Gastrocnemius medialis (tissue), 4 donors: ENCODE data around the gene CTAG1B. TPM values are rescaled to one million over a fixed set of nuclear protein-coding genes. Genes with fewer than 3 reads are reported as not detected.
"Not testable (repeated sequence)": the region's sequence is repeated elsewhere in the genome, so short reads cannot be mapped to it uniquely, and the experiment has no call there.

Experiments used
- ATAC-seq, 2 donors: fragments of 150-250 bp; one replicate each; pipeline ENCODE4 v1.9.1; 2016
- DNase-seq, 2 donors: peaks; one replicate each; pipeline ENCODE4 v3.0.0-alpha.2; 2019
- H3K27ac ChIP-seq, 4 donors: fragments of 200-600 bp; sonication (generic); 1 replicate in 1 of 4; 2 replicates in 3 of 4; pipeline ENCODE4 v1.5.1; 2016 to 2018; ENCODE audit warnings: mild to moderate bottlenecking in 2 of 4, moderate library complexity in 1 of 4
- H3K27me3 ChIP-seq, 3 donors: fragments of 200-600 bp; sonication (generic) in 2 of 3; 1 replicate in 1 of 3; 2 replicates in 2 of 3; pipeline versions ENCODE4 v1.5.1 to v1.6.0; 2016 to 2019; ENCODE audit warnings: mild to moderate bottlenecking in 1 of 3, moderate library complexity in 1 of 3
- H3K36me3 ChIP-seq, 2 donors: fragments of 200-600 bp; sonication (generic) in 1 of 2; one replicate each; pipeline ENCODE4 v1.5.1; 2017 to 2018
- H3K4me1 ChIP-seq, 2 donors: fragments of 200-600 bp; sonication (generic) in 1 of 2; one replicate each; pipeline ENCODE4 v1.5.1; 2016 to 2017; ENCODE audit warnings: mild to moderate bottlenecking in 2 of 2
- H3K4me3 ChIP-seq, 4 donors: fragments of 200-600 bp; sonication (generic) in 3 of 4; 1 replicate in 1 of 4; 2 replicates in 3 of 4; pipeline ENCODE4 v1.5.1; 2016 to 2019; ENCODE audit warnings: mild to moderate bottlenecking in 2 of 4
- H3K9me3 ChIP-seq, 3 donors: fragments of 200-600 bp; sonication (generic) in 2 of 3; 1 replicate in 1 of 3; 2 replicates in 2 of 3; pipeline ENCODE4 v1.5.1; 2016 to 2019
- POLR2A ChIP-seq, 2 donors: fragments of 450-650 bp; IDR thresholded peaks; one replicate each; pipeline ENCODE4 v1.6.1; 2017; ENCODE audit warnings: antibody characterized with exemption in 2 of 2, mild to moderate bottlenecking in 2 of 2, moderate library complexity in 2 of 2
- in situ Hi-C, 4 donors: fragments of 200-750 bp; cut with MboI; loops; one replicate each; pipeline versions ENCODE4 v1.15.0 to v1.8.0; 2017; ENCODE audit warnings: low sequenced_read_pairs in 4 of 4
- intact Hi-C: fragments of 100-400 bp; cut with DNase I; formaldehyde crosslinking; loops from one replicate; pipeline ENCODE4 v1.15.1; 2023; ENCODE audit warnings: low total_unique reads
- total RNA-seq, 4 donors: library from RNA; depleted of rRNA; stranded (reverse); fragments of >200 nt; gene quantifications; one replicate each; pipeline versions ENCODE4 v1.1.0 to v1.2.3, GENCODE V29; 2016
- TF ChIP-seq, protein P1 (sequence below), 5 experiments: fragments of 450-650 bp in 3 of 5; fragments of 200-600 bp in 2 of 5; sonication (generic) in 2 of 5; IDR thresholded peaks in 4 of 5; conservative IDR thresholded peaks in 1 of 5; 1 replicate in 4 of 5; 2 replicates in 1 of 5; pipeline ENCODE4 v1.5.1; 2016 to 2019; ENCODE audit warnings: antibody characterized with exemption in 5 of 5, mild to moderate bottlenecking in 3 of 5, moderate library complexity in 3 of 5

CTAG1B gene
- not detected for total RNA-seq

DNA sequence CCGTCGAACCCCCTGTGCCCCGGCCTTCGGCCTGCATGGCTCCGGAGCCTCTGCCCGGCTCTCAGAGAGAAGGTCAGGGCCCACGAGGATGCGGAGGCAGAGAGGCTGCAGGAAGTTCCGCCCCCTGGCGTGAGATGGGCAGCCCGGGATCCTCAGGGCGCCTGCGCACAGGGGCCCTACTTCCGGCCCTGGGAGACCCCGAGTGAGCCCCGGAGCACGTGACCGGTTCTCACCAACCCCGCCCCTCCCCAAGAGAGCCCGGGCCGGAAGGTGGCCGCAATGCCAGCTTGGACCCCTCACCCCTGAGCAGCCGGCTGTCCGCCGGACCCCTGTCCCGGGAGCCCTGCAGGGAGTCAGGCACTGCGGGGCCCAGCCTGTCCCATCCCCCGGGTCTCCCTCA, at the start of gene CTAG1B:
Gene CTAG1B (minus strand): TSS at position 101 of the 400 bp plus-strand sequence. CDS start 64 bp downstream, at position 37.
- H3K4me1 ChIP-seq, H3K9me3 ChIP-seq, H3K36me3 ChIP-seq, H3K27me3 ChIP-seq, H3K4me3 ChIP-seq, ATAC-seq, in situ Hi-C loops, DNase-seq, intact Hi-C loops, H3K27ac ChIP-seq: not testable (repeated sequence)

DNA sequence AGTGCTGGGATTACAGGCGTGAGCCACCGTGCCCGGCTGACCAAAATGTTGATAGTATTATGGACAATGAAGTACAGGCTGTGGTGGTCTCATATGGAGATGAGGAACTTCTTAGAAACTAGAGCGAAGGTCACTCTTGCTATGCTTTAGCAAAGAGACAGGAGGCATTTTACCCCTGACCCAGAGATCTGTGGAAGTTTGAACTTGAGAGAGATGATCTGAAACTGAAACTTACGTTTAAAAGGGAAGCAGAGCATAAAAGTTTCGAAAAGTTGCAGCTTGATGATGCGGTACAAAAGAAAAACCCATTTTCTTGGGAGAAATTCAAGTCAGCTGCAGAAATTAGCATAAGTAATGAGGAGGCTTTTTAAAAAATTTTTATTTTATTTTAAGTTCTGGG, 42.8 kb upstream of the CTAG1B start:
- no peak for DNase-seq
- no peaks in the 10 kb centered on the region for H3K27me3 ChIP-seq
- no peak for ATAC-seq
- H3K36me3 ChIP-seq = no peaks in the 10 kb centered on the region
- no peaks in the 10 kb centered on the region for H3K4me1 ChIP-seq
- no peak overlapping the region for H3K27ac ChIP-seq
- H3K4me3 ChIP-seq = no peak overlapping the region
- H3K9me3 ChIP-seq = peaks cover 0 to 5% (median 0%) of the 10 kb centered on the region in 3 donors
- in situ Hi-C loops (no loop called here), intact Hi-C loops (no loop called here)
- TF ChIP-seq, protein P1, sequence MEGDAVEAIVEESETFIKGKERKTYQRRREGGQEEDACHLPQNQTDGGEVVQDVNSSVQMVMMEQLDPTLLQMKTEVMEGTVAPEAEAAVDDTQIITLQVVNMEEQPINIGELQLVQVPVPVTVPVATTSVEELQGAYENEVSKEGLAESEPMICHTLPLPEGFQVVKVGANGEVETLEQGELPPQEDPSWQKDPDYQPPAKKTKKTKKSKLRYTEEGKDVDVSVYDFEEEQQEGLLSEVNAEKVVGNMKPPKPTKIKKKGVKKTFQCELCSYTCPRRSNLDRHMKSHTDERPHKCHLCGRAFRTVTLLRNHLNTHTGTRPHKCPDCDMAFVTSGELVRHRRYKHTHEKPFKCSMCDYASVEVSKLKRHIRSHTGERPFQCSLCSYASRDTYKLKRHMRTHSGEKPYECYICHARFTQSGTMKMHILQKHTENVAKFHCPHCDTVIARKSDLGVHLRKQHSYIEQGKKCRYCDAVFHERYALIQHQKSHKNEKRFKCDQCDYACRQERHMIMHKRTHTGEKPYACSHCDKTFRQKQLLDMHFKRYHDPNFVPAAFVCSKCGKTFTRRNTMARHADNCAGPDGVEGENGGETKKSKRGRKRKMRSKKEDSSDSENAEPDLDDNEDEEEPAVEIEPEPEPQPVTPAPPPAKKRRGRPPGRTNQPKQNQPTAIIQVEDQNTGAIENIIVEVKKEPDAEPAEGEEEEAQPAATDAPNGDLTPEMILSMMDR (IDR thresholded peaks at IDR 0.05 in 4 of 5, conservative IDR thresholded peaks at IDR 0.05 in 1 of 5) = no peak
- TF ChIP-seq POLR2A (IDR thresholded peaks at IDR 0.05) = no peak

DNA sequence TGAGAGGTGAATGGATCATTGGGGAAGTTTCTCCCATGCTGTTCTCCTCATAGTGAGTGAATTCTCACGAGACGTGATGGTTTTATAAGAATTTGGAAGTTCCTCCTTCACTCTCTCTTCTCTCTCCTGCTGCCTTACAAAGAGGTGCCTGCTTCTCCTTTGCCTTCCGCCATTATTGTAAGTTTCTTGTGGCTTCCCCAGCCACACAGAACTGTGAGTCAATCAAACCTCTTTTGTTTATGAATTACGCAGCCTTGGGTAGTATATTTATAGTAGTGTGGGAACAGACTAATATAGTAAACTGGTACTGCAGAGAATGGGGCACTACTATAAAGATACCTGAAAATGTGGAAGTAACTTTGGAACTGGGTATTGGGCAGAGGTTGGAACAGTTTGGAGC, 42.1 kb upstream of the CTAG1B start:
- in situ Hi-C loops = no loop called here
- H3K4me1 ChIP-seq = no peaks in the 10 kb centered on the region
- H3K9me3 ChIP-seq = peaks cover 0 to 5% (median 0%) of the 10 kb centered on the region in 3 donors
- no peak overlapping the region for H3K4me3 ChIP-seq
- no peak for TF ChIP-seq POLR2A (IDR thresholded peaks at IDR 0.05)
- TF ChIP-seq, protein P1 (IDR thresholded peaks at IDR 0.05 in 4 of 5, conservative IDR thresholded peaks at IDR 0.05 in 1 of 5) = no peak
- ATAC-seq = no peak
- no peaks in the 10 kb centered on the region for H3K36me3 ChIP-seq
- no peak overlapping the region for H3K27ac ChIP-seq
- no peak for DNase-seq
- no peaks in the 10 kb centered on the region for H3K27me3 ChIP-seq
- intact Hi-C loops = no loop called here

DNA sequence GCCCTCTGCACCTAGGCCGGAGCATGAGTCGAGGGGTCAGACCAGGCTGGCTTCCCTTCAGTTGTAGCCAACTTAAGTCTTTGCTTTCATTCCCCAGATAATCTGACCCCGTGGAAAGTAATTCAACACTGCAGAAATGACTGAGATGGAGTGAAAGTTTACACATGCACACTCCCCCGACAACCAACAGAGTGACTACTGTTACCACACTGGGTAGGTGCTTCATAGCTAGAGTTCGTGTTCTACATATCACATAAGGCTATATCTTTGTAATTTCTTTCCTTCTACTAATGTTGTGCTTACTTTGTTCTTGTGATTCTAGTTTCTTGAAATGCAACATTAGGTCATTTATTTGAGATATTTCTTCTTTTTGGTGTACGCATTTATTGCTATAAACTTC, 41.5 kb upstream of the CTAG1B start:
- Histone ChIP-seq H3K4me1 (no peaks in the 10 kb centered on the region), H3K27ac (no peak overlapping the region), H3K27me3 (no peaks in the 10 kb centered on the region), H3K36me3 (no peaks in the 10 kb centered on the region), H3K4me3 (no peak overlapping the region), H3K9me3 (peaks cover 0 to 5% (median 0%) of the 10 kb centered on the region in 3 donors)
- in situ Hi-C loops = no loop called here
- TF ChIP-seq, protein P1 (IDR thresholded peaks at IDR 0.05 in 4 of 5, conservative IDR thresholded peaks at IDR 0.05 in 1 of 5) = no peak
- TF ChIP-seq POLR2A (IDR thresholded peaks at IDR 0.05) = no peak
- DNase-seq = no peak
- no peak for ATAC-seq
- intact Hi-C loops = no loop called here

DNA sequence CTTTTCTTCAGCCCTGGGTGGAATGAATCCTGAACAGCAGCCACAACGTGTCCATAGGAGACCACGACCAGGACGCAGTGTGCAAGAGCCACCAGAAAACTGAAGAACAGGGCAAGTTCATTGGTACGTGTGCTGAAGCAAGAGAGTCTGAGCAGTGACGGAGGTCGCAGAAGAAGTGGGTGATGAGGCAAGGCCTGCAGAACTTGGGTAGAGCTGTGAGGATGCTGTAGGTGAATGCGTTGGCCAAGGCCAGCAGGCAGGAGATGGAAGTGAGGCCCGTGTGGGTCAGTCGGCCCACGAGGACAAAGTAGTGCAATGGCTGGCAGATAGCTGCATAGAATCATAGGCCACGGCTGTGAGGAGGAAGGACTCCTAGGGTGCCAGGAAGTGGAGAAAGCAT, 39.9 kb upstream of the CTAG1B start:
- Histone ChIP-seq H3K4me3 (no peak overlapping the region), H3K27ac (no peak overlapping the region), H3K9me3 (no peaks in the 10 kb centered on the region), H3K4me1 (no peaks in the 10 kb centered on the region), H3K36me3 (no peaks in the 10 kb centered on the region), H3K27me3 (no peaks in the 10 kb centered on the region)
- in situ Hi-C loops (no loop called here), intact Hi-C loops (no loop called here)
- DNase-seq (no peak), ATAC-seq (no peak)
- no peak for TF ChIP-seq POLR2A (IDR thresholded peaks at IDR 0.05)
- TF ChIP-seq, protein P1 (IDR thresholded peaks at IDR 0.05 in 4 of 5, conservative IDR thresholded peaks at IDR 0.05 in 1 of 5) = no peak
